Measurements from ENCODE around the gene RND1.
"Not testable (repeated sequence)": the region's sequence is repeated elsewhere in the genome, so short reads cannot be mapped to it uniquely, and the experiment has no call there.

Gene RND1

GRCh38 chr12:48865281-48866051, at the start of gene RND1:
TSS of gene RND1 (minus strand) at chr12:48865870. CDS start at chr12:48865767, 103 bp downstream.
- peak; percentile 91 for DNase-seq (ENCODE audit: low spot score)

DNA sequence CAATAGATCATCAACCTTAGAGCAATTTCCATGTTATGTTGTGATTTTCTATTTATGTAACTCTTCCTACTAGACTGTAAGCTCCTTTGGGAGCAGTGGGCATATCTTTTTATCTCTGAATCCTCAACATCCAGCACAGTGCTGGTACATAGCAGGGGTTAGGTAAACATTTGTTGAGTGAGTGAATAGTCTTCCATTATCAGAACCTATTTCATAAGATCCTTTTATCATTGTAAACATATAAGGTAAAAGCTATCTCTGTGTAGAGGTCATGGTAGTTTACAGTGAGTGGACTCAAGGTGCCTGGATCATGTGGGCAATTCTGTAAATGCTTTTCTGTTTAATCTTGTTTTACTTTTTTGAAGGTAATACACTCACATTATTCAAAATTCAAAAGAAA, 44.5 kb upstream of the RND1 start:
- no peak for DNase-seq (ENCODE audit: low spot score)

- DNase-seq (ENCODE audit: low spot score): not testable (repeated sequence)
Observed at GRCh38 chr12:48909698-48910097, 44.0 kb upstream of the RND1 start.

DNA sequence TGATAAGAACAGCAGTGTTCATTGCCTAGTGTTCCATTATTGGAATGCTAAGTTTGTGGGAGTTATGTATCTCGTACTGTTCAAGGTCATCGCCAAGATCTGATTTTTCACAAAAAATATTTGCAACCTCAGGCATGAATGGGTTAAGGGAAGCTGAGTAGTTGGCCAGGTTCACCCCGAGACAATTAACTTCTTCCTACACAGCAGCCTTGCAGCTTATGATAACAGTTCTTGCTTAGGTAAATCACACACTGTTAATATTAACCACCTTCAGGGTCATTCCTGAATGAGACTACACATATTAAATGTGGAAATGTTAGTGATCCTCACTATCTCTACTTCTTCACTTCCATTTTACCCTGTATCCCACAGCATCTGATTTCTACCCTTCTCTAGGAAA, 41.6 kb upstream of the RND1 start:
- DNase-seq (ENCODE audit: low spot score): no peak

DNA sequence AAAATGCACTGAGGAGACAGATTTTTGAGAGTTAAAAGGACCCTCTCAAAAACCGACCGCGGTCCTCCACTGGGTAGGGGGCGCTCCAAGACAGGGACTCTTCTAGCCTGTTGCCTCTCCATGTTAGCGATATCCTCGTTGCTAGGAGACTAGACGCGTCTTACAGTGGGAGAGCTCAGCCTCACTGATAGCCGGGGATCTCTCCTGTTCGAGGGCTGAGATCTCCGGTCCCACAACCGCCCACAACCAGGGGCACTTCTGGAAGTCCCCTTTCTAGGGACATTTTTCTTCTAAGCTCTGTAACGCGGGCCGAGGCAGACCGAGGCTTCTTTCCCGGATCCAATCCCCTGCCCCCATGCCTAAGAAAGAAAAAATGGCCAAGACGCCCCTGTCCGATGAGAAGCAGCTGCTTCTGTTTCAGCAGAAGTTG, 38.3 kb upstream of the RND1 start:
- DNase-seq (ENCODE audit: low spot score): peak; percentile 83

DNA sequence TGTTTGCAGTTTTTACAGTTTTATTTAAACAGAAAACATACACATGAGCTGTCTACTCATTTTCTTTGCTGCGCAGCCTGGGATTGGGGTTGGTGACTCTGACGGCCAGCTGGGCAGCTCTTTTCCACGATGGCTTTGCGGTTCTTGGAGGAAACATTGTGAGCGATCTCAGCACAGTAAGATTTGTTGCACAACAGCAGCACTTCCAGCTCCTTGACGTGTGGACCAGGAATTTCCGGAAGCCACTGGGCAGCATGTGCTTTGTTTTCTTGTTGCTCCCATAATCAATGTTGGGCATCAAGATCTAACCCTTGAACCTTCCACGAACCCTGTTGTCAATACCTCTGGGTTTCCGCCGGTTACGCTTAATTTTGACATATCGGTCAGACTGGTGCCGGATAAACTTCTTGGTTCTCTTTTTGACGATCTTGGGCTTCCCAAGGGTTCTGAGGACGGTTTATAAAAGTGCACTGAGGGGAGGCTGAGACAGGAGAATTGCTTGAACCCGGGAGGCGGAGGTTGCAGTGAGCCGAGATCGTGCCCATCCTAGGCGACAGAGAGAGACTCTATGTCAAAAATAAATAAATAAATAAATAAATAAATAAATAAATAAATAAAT, 37.8 kb upstream of the RND1 start:
- DNase-seq (ENCODE audit: low spot score): no peak

GRCh38 chr12:48901278-48901677, 35.6 kb upstream of the RND1 start:
- no peak for DNase-seq (ENCODE audit: low spot score)

- no peak for DNase-seq (ENCODE audit: low spot score)
Observed at GRCh38 chr12:48899651-48900050, 34.0 kb upstream of the RND1 start.

- DNase-seq (ENCODE audit: low spot score): no peak
Observed at GRCh38 chr12:48894271-48894670, 28.6 kb upstream of the RND1 start.

DNA sequence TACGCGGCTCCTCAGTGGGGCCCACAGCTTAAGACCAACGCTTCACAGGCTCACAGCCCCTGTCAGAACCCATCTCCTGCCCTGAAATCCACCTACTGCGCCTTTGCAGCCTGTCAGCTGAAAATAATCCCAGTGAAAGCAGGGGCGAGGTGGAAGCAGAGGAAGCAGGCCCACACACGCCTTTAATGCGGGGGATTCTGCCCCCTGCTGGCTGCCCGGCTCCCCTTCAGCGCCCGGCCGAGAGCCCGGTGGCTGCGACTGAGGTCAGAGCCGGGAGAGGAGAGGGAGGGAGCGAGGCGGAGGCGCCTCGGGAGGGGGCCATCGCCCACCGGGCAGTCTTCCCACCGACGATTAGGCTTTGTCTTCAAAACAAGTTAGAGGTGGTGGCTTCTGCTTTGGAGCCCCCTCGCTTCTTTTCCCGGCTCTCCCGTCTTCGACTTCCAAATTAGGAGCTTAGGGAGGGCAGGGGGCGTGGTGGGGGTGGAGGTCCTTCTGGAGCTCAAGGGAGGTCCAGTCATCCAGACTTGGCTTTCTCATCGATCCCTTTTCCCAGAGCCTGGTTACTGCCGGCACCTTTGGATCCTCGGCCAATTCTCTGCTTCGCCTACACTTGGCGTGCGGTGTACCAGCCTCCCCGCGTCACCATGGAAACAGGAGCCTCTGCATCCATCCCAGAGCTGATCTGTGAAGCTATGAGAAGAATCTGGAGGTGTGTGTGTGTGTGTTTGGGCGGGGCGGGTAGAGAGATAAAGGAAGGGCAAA, 25.2 kb upstream of the RND1 start:
- peak; percentile 72 for DNase-seq (ENCODE audit: low spot score)

GRCh38 chr12:48889679-48890078, 24.0 kb upstream of the RND1 start:
- DNase-seq (ENCODE audit: low spot score): no peak

- DNase-seq (ENCODE audit: low spot score): no peak
Observed at GRCh38 chr12:48883305-48884161, 17.9 kb upstream of the RND1 start.

GRCh38 chr12:48882972-48883304, 17.3 kb upstream of the RND1 start:
- no peak for DNase-seq (ENCODE audit: low spot score)

DNA sequence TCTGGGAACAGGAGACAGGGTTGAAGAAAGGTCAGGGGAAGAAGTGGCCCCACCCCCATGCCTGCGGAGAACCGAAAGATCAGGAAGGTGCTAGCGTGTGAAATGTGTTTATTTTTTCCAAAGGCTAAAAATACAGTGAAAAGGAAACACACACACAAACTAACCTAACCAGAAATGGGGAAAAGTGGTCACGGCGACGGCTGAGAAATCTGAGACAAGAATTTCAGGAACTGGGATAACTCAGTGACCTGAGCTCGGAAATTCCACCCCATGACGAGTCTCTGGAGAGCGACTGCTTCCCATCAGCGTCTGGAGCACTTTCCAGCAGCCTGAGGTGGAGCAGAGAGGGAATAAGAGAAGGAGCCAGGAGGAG, 16.6 kb upstream of the RND1 start:
- DNase-seq (ENCODE audit: low spot score): no peak

DNA sequence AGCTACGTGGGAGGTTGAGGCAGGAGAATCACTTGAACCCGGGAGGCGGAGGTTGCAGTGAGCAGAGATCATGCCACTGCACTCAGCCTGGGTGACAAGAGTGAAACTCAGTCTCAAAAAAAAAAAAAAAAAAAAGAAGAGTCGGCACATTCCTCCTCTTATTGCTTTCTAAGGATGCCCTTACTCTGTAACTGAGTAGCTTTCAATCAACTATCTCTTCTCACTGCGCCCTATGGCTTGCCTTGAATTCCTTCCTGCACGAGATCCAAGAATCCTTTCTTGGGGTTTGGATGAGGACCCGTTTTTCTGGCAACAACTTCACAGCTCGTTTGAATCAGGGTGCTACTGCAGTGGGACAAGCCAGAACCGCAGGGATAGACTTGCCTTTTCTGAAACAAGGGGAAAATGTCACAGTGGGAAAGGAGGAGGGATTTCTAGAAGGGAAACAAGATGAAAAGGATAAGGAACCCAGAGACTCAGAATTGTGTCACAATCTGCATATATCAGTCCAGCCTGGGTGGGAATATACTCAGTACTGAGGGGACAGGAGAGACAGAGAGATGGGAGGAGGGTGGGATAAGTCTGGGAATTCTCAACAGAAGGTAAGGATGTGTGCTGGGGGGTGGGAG, 16.1 kb upstream of the RND1 start:
- DNase-seq (ENCODE audit: low spot score): no peak

GRCh38 chr12:48880647-48881046, 15.0 kb upstream of the RND1 start:
- no peak for DNase-seq (ENCODE audit: low spot score)

- DNase-seq (ENCODE audit: low spot score): no peak
Observed at GRCh38 chr12:48878548-48878947, 12.9 kb upstream of the RND1 start.

GRCh38 chr12:48875944-48876515, 10.4 kb upstream of the RND1 start:
- DNase-seq (ENCODE audit: low spot score): no peak

DNA sequence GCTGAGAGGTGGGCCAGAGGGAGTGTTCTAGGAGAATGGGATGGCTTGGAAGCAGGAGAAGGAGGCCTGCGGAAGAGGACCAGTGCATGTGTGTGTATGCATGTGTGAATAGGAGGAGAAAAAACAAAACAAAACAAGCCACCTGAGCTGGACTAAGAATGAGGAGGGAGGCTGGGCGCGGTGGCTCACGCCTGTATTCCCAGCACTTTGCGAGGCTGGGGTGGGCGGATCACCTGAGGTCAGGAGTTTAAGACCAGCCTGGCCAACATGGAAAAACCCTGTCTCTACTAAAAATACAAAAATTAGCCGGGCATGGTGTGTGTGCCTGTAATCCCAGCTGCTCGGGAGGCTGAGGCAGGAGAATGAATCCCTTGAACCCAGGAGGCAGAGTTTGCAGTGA, 7.9 kb upstream of the RND1 start:
- DNase-seq (ENCODE audit: low spot score): not testable (repeated sequence)

GRCh38 chr12:48873096-48873495, 7.4 kb upstream of the RND1 start:
- no peak for DNase-seq (ENCODE audit: low spot score)

- no peak for DNase-seq (ENCODE audit: low spot score)
Observed at GRCh38 chr12:48869191-48869590, 3.5 kb upstream of the RND1 start.

All from CD4-positive, alpha-beta T cell treated with Interleukin-6 at 100 ng/mL for 8 hours (primary cell).